ENCODE results near the gene VENTX.

VENTX gene

DNA sequence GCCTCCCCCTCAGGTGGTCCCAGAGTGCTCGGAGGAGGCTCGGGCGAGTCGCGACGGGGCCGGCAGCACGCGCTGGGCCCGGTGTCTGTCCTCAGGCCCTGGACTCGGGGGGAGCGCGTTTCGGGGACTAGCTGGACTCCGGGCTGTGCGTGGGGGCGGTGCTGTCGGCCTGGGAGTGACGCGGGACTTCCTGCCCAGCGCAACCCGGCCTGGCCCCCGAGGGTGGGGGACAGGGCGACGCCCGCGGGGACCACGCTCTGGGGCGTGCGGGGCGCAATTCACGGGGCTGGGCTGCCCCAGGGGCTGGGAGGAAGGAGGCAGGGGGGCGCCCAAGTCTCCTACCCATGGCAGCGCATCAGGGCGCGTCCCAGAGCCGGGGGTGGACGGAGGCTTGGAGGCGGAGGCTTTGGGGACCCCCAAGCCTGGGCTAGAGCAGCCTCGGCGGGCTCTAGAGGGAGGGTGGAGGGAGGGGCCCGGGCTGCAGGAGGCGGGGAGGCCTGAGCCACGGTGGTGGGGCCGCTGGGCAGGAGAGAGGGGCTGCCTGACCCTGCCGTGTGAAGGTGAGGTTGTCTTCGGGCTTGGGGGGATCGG, 2.3 kb upstream of the VENTX start:
- no peak for DNase-seq (ENCODE audit: low read depth in 2 of 2)

DNA sequence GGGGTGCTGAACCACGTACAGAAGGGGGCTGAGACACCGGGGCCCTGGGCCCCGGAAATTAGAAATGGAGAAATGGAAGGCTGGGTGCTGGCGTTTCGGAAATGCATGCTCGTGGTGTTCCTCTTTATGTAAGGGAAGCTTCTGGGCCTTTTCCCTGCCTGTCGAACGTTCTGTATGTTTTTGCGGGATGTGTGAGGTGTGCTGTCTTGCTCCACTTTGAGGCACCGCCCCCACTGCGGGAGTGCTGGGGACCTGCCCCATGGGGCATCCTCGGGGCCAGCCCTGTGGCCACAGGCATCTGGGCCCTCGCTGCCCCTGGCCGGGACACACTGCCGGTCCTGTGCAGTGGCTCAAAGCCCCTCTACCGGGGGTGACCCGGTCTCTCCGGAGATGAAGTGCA, 1.7 kb upstream of the VENTX start:
- no peak for DNase-seq (ENCODE audit: low read depth in 2 of 2)

DNA sequence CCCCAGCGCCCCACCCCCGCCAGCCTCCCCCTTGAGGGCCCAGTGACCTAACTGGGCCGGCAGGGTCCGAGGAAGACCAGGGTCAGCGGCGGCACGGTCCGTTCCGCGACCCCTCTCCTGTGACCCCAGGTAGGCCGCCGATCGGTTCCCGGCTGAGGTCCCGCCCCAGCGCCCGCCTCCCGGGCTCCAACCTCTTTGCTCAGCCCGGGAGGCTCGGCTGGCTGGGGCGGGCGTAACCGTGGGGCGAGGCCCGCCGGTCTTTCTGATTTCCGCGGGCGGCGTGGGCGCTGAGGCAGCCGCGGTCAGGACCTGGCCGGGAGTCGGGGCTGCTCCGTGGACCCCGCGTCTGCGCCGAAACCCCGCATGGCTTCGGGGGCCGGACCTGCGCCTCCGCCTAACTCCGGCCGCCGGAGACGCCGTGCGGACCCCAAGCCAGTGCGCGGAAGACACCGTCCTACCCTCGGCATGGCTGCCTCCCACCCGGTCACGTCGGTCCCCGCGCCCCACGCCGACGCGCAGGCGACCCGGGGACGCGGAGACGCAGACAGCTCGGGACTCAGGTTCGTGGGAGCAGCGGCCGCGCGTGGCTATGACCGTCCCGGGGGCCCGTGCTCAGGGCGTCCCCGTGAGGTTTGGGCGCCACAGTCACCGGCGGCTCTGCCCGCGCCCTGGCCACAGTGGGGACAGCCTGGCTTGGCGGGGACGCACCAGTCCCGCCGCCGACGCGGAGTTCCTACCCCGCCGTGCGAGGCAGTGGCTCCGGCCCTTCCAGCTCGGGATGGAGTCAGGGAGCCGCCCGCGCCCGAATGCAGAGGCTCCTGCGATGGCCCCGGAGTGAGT, 1.0 kb upstream of the VENTX start:
- no peak for DNase-seq (ENCODE audit: low read depth in 2 of 2)

DNA sequence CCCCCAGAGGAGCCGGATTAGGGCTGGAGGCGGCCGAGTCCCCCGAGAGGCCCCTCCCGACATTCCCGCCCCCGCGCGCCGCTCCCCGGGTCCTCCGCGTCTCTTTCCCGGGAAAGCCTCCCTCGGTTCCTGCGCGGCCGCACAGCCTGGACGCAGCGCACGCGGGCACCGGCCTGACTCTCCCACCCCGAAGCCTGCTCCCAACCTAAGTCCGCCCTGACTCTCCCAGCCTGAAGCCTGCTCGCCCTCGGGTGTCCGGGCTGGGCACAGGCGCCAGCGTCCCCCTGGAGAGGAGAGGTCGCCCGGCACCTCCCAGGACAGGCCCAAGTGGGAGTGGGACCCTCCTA, 441 bp upstream of the VENTX start:
- DNase-seq (ENCODE audit: low read depth in 2 of 2): no peak

DNA sequence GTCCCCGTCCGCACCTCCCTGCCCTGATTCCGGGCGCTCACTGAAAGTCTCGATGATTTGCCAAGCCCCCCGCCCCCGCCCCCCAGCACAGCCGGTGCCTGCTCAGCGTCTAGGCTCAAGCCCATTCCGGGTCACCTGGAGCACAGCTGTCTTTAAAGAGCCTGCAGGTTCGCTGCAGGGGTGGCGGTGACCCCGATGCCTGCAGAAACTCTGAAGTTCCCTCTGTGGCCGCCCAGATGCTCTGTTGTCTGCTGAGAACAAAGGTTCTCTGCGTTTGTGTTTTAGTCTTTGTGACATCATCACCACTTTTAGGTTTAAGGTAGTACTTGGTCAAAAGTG, 780 bp downstream of the VENTX start:
- no peak for DNase-seq (ENCODE audit: low read depth in 2 of 2)

DNA sequence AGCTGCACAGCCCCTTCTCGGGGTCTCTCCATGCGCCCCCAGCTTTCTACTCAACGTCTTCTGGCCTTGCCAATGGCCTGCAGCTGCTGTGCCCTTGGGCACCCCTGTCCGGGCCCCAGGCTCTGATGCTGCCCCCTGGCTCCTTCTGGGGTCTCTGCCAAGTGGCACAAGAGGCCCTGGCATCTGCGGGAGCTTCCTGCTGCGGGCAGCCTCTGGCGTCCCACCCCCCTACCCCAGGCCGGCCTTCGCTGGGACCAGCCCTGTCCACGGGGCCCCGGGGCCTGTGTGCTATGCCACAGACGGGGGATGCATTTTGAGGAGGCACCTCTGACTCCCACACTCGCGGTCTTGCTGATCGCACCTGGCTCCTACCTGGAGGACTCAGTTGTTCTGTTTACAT, 2.3 kb downstream of the VENTX start:
- DNase-seq (ENCODE audit: low read depth in 2 of 2): no peak

DNA sequence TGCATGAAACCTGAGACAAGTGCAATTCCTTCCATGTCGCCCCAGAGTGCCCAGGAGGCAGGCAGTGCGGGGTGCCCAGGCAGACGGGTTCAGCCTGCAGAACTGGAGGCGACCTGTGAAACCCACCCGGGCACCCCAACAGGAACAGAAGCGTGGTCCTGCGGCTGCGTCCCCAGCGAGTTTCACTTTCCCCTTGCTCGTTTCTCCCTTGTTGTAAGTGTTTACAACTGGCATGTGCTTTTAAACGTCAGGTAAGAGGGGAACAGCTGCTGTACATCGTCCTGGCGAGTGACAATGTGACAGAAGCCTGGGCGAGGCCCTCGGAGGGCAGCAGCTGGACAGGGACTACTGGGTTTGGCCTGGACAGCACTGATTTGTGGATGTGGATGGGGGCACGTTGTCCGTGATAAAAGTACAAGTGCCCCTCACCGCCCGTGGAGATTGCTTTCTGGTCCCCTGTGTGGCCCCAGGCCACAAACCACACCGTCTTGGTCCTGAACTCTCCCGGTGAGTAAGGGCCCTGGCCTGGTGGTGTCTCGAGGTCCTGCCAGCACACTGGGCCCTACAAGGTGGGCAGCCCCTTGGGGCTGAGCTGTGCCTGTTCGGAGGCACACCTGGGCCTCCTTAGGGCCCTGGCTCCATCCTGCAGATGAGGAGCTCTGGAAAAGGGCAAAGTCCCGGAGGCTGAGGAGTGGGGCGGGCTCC, 4.0 kb downstream of the VENTX start:
- DNase-seq (ENCODE audit: low read depth in 2 of 2): no peak

DNA sequence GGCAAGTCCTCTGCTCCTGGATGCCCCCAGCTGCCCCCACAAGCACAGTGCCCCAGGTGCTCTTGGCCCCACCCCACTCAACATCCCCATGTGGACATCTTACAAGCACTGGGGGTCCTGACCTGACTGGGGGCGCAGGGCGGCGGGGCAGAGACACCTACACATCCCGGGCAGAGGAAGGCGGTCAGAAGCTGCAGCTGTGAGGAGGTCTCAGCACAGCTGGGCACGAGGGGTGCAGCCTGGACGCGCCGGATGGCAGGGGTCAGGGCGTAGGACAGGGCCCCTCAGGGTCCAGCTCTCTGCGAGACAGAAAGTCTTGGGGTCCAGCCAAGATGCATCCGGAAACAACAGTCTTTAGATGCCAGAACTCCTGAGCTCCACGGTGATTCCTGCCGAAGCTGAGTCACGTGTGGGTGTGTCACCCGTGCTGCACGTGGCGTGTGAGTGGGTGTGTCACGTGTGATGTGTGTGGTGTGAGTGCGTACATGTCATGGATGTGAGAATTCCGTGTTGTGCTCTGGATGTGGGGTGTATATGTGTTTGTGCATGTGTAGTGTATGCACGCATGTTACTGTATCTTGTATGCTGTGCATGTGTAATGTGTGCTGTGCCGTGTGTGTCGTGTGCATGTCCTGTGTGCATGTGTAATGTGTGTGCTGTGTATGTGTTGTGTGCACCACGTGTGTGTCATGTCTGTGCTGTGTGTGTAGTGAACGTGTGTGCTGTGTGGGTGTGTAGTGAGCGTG, 5.1 kb downstream of the VENTX start:
- DNase-seq (ENCODE audit: low read depth in 2 of 2): no peak

DNA sequence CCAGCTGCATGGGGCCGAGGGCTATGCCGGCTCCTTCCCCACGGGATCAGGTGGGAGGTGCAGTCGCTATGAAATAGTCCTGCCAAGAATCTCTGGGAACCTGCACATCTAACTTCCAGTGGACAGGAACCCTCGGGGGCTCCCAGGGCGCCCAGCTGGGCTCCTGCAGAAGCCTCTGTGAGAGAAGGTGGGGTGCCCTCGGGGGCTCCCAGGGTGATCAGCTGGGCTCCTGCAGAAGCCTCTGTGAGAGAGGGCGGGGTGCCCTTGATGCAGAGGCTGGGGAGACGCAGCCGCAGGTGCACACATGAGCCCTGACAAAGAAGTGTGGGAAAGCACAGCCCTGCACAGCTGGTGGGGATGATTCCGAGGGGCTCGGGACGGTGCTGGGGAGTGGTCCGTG, 5.9 kb downstream of the VENTX start:
- no peak for DNase-seq (ENCODE audit: low read depth in 2 of 2)

DNA sequence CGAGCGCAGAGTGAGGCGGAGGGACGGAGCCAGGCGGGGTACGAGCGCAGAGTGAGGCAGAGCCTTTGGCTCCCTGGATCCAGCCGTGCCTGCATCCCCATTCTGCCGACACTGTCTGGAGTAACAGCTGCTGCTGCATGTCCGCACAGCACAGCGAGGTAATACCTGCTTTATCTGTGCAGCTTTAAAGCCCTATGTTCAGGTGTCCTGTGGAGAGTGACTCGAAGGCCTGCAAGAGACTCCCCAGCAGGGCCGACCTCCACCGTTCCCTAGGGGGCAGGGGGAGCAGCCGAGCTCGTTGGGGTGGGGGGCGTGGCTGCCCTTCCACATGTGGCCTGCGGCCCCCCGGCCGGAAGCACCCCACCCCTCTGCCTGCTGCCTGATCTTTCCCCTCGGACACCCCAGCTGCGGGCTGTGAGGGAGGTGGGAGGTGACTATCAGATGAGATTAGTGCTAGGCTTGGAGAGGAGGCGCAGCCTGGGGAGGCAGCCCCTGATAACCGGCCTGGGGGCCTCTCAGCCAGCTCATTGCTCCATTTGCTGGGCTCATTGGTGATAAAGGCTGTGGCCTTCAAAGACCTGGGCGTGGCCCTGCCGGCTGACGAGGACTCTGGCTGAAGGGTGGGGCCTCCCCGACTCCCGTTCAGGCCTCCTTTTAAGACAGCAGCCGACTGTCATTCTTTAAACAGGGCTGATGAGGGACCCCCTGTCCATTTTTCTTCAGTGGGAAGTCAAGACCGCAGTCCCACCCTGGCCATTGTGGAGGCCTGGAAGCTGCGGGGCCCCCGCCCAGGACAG, 8.0 kb downstream of the VENTX start:
- DNase-seq (ENCODE audit: low read depth in 2 of 2): no peak

DNA sequence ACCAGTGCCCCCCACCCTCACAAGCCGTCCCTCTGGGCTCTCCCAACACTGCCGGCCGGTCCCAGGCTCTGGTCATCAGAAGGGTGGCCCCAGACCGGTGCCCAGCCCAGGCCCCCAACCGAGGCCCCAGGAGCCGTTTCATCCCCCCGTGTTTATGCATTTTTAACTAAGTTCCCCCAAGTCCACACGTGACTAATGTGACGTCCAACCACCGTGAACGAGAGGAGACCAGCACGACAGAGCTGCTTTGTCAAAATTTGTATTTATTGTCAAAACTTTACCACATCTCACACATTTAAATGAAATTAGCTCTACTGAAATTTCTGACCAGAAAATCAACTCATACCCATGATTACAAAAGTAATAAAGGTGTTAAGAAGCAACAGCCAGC, 8.6 kb downstream of the VENTX start:
- DNase-seq (ENCODE audit: low read depth in 2 of 2): no peak

DNA sequence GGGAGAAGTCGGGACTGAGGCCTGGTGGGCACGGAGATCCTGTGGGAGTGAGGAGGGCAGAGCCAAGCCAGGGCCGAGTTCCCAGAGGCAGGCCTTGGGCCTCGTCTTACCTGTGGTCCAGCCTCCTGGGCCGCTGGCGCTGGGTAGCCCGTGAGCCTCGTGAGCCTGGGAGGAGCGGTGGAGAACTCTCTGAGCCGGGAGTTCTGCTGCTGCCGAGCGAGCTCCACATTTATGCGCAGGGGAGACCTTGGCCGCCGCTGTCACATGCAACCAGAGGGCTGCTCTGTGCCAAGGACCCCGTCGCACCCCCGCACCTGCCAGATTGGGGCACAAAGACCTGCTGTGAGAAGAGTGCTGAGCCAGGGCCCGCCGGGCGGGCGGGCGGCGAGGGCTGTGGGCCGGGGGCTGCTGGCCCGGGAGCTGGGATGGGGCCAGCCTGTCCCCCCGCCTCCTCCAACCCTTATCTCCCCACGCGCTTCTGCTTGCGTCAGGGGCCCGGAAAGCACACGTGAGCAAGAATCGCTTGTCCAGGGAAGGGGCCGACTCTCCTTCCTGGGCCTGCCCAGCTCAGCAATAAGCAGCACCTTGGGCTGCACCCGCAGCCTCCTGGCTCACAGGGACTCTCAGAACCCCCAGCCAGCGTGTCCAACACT, 10.2 kb downstream of the VENTX start:
- no peak for DNase-seq (ENCODE audit: low read depth in 2 of 2)

DNA sequence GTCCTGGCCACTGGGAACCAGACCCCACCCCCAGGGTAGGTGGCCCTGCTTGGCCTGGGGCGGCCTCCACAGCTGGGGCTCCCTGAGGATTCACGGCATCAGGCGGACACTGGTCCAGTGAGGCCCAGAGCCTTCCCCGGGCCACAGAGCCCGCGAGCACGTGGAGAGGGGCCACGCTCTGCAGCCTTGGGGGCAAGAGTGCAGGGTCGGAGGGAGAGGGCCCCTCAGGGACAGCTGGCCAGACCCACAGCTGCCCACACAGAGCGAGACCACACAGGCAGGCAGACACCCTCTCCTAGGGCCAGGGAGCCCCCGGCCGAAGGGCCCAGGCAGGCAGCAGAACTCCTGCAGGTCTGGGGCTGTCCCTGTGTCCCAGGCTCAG, 10.7 kb downstream of the VENTX start:
- no peak for DNase-seq (ENCODE audit: low read depth in 2 of 2)

DNA sequence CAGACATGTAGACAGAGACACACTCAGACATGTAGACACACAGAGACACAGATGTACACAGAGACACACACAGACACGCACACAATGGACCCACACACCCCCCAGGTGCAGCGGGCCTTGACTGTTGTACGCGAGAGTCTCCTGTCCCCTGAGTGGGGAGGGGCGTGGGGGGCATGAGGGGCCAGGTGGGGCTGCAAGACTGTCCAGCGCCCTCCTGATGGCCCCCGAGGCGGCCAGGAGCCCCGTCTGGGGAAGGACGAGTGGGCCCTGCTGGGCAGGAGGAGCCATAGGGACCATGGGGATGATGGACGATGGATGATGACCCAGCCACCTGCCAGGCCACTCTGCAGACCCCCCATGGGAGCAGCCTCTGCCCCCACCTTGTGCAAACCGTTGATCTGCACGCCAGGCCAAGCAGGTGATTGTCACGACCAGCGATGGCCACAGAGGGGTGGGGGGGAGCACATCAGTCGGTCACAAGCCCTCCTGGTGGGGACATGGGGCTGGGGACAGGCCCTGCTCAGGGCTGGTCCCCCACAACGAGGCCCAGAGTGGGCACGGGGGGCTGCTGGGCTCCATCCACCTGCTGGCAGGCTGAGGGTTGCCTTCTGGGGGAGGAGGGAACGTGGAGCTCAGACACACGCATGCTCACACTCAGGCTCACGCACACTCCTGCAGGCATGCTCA, 11.6 kb downstream of the VENTX start:
- no peak for DNase-seq (ENCODE audit: low read depth in 2 of 2)

DNA sequence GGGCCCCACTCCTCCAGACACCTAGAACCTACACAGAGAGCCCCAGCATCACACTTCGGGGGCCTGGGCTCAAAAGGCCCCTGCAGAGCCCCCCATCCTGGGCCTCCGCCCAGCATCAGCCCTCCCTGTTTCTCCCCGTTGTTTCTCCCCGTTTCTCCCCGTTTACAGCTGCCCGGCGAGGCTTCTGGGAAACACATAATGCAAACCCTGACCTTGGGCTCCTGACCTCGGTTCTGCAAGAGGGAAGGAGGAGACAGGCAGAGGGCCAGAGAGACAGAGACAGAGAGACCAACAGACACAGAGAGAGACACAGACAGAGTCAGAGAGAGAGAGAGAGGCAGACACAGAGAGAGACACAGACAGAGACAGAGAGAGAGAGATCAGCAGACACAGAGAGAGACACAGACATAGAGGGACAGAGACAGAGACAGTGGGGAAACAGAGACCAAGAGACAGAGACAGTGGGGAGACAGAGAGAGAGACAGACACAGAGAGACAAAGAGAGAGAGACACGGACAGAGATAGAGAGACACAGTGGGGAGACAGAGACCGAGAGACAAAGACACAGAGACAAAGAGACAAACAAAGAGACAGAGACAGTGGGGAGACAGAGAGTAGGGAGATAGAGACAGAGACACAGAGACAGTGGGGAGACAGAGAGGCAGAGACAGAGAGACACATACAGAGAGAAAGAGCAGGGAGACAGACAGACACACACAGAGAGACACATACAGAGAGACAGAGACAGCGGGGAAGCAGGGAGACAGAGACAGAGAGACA, 12.5 kb downstream of the VENTX start:
- DNase-seq (ENCODE audit: low read depth in 2 of 2): no peak

DNA sequence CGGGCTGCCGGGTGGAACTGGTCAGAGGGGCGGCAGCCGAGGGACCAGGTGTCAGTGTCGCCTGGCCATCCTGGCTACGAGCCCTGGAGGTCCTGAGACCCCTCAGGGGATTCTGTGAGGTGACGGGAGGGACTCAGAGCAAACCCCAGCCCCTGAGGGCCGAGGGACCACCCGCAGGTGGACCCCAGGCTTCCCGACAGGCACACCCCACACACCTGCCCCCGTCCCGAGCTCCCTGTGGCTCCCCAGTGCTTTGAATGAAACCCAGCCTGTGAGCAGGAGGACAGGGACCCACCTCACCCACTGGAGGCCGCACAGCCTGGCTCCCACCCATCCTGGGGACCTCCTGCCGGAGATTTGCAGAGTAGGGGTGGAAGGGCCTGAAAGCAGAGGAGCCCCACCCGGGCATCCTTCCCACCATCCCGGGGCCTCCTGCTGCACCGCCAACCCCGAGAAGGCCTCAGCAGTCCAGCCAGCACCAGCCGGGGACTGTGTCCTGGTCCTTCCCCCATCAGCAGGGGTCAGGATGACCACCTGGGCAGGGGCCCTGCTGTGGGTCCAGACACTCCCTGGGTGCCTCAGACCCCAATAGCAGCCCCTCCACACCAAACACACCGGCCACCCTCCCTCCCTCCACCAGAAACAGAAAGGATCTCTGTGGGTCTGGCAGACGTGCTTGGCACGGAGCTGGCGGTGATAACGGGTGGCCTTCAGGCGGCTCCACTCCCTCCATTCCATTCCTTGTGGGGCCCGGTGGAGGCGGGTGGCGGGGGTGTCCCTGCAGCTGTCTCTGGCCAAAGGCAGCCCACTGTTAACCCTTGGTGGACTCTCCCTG, 13.9 kb downstream of the VENTX start:
- DNase-seq (ENCODE audit: low read depth in 2 of 2): no peak

DNA sequence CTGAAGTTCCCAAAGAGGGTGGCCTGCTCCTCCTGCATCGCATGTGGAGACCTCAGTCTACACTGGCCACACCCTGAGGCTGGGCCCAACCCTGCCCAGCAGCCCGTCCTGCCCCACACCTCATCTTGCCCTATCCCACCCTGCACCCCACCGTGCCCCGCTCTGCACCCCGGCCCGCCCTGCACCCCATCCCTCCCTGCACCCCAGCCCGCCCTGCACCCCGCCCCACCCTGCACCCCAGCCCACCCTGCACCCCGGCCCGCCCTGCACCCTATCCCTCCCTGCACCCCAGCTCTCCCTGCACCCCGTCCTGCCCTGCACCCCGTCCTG, 14.5 kb downstream of the VENTX start:
- no peak for DNase-seq (ENCODE audit: low read depth in 2 of 2)

DNA sequence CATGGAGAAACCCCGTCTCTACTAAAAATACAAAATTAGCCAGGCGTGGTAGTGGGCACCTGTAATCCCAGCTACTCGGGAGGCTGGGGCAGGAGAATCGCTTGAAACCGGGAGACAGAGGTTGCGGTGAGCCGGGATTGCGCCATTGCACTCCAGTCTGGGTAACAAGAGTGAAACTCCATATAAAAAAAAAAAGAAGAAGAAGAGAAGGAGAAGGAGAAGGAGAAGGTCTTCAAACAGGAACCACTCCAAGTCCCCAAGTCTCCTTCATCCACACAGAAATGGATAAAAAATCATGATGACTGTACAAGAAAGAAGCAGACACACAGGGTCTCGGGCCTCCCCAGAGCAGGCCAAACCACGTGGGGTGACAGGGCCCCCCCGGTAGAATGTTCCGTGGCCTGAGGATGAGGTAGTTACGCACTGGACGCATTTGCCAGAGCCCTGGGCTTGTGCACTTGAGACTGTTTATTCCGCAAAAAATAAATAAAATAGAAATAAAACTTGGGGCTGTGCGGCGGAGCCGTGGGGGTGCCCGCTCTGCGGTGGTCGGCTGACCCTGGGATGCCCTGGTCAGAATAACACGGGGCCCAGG, 15.8 kb downstream of the VENTX start:
- DNase-seq (ENCODE audit: low read depth in 2 of 2): no peak
